Right cardiac atrium (tissue), 5 donors: ENCODE results near the gene NOXRED1. TPM values are rescaled to one million over a fixed set of nuclear protein-coding genes. Genes with fewer than 3 reads are reported as not detected.
A peak's percentile ranks its signal among the peaks of the same experiment; 100 is the strongest.

Source experiments
- ATAC-seq, 2 donors: fragments of 200-7000 bp; cut with Tn5 transposase; one replicate each; pipeline versions ENCODE4 v1.8.0 to v1.9.1; 2020; ENCODE audit warnings: moderate library complexity in 2 of 2, mild to moderate bottlenecking in 1 of 2
- DNase-seq, 3 donors: peaks; one replicate each; pipeline ENCODE4 v3.0.0-alpha.2; 2020
- H3K27ac ChIP-seq: one replicate; pipeline ENCODE4 v1.5.1; 2013; ENCODE audit warnings: mild to moderate bottlenecking, low read length, control low read depth, moderate library complexity
- H3K27me3 ChIP-seq: one replicate; pipeline ENCODE4 v1.6.1; 2013; ENCODE audit not compliant: control insufficient read depth, insufficient read depth
- H3K4me1 ChIP-seq: one replicate; pipeline ENCODE4 v1.6.1; 2013; ENCODE audit warnings: low read length; ENCODE audit not compliant: control insufficient read depth, insufficient read depth
- H3K4me3 ChIP-seq: one replicate; pipeline ENCODE4 v1.5.1; 2013; ENCODE audit warnings: low read length, control low read depth
- H3K9me3 ChIP-seq: one replicate; pipeline ENCODE4 v1.6.1; 2013; ENCODE audit warnings: low read length; ENCODE audit not compliant: control insufficient read depth
- WGBS: extraction: QIAGEN DNeasy Blood & Tissue Kit; methylation state at CpG from one replicate; pipeline ENCODE4 v1.1.7; 2013; 5-methylcytosine and 5-hydroxymethylcytosine counted together
- intact Hi-C, 4 donors: fragments of 100-400 bp; cut with DNase I; formaldehyde crosslinking; loops; one replicate each; pipeline versions ENCODE4 v1.11.0 to v1.14.0; 2022 to 2023
- polyA plus RNA-seq: library from polyadenylated mRNA; stranded (reverse); fragments of 200-250 nt; gene quantifications from one replicate; pipeline ENCODE4 v1.2.3, GENCODE V29; 2013
- total RNA-seq, 4 donors: library from RNA; stranded (reverse); fragmentation: NEBNext Ultra II Directional; extraction: Animal tissue kit (Norgen Biotek cat#: 25700); gene quantifications; one replicate each; pipeline ENCODE4 v1.2.1, GENCODE V29; 2021
- donor health status: healthy with polysubstance abuse.
- donor health status: DM: no; HTN: yes; CAD: no.
- donor health status: DM: no; HTN: no; CAD: no.
- donor health status: DM: no; HTN: yes; CAD: no; lungs with severe emphysema.
- donor health status: DM: yes; HTN: yes; CAD: no.

NOXRED1 gene
- total and polyA plus RNA-seq, 5 donors, result 0.09 to 0.31 (median 0.24) TPM; not detected in 2

DNA sequence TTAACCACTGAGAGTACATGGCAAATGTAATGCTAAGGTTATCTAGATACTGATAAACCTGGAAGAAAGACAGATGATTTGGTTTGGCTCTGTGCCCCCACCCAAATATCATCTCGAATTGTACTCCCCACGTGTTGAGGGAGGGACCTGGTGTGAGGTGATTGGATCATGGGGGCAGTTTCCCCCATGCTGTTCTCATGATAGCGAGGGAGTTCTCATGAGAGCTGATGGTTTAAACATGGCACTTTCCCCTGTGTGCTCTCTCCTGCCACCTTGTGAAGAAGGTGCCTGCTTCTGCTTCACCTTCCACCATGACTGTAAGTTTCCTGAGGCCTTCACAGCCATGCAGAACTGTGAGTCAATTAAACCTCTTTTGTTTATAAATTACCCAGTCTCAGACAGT lies 14.2 kb downstream of the NOXRED1 start:
- Histone ChIP-seq H3K27me3 (no peaks in the 10 kb centered on the region), H3K27ac (no peak overlapping the region), H3K9me3 (no peaks in the 10 kb centered on the region), H3K4me1 (no peaks in the 10 kb centered on the region), H3K4me3 (no peak overlapping the region)
- WGBS, result 30% methylated on average over 3 of the region's 3 CpGs
- DNase-seq, result no peak
- intact Hi-C loops, result no loop called here
- no peak for ATAC-seq

DNA sequence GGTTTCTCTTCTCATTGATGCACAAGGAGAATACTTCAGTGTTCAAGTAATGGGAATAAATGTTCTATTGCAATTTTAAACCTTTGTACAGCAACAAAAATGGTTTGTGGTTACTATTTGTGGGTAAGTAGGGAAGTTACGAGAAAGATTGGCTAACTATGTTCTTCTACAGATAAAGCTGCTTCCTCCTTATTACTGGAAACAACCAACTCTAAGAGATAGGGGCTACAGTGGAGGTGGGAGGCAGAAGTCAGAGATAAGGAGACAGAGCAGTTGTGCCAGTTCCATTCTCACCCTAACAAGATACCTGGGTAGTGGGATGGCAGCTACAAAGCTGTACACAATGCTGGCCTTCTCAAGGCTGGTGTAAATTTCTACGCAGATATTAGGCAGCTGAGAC lies 16.2 kb downstream of the NOXRED1 start:
- H3K27ac ChIP-seq, result no peak overlapping the region
- ATAC-seq, result peak; percentile 43 to 48
- H3K9me3 ChIP-seq, result no peaks in the 10 kb centered on the region
- no peaks in the 10 kb centered on the region for H3K4me1 ChIP-seq
- intact Hi-C loops, result no loop called here
- WGBS, result 61% methylated on average over 2 of the region's 2 CpGs
- DNase-seq, result no peak
- H3K4me3 ChIP-seq, result no peak overlapping the region
- H3K27me3 ChIP-seq, result no peaks in the 10 kb centered on the region

- no peak overlapping the region for H3K4me3 ChIP-seq
- no peak overlapping the region for H3K27ac ChIP-seq
- ATAC-seq (peak; percentile 51 to 62), DNase-seq (no peak)
- no peaks in the 10 kb centered on the region for H3K4me1 ChIP-seq
- intact Hi-C loops, result no loop called here
- H3K9me3 ChIP-seq, result no peaks in the 10 kb centered on the region
- no peaks in the 10 kb centered on the region for H3K27me3 ChIP-seq
- WGBS, result 31% methylated on average over 6 of the region's 6 CpGs
These were observed 16.6 kb downstream of the NOXRED1 start for GRCh38 chr14:77406718-77407117.

DNA sequence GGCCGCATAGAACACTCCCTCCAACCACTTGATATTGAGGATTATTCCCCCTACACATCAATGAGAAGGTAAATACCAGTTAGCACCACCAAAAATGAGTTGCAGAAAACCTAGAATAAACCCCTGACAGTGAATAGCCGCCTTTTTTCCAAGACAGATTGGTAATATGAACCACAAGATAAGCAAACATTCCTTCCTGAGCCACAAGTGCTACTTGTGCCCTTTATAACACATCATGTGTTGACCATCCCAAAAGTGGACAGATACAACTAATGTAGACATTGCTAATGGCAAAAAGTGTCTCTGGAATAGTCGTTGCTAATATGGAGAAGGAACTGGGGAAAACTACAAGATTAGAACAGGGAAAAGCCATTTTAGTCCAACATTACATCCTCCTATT lies 17.2 kb downstream of the NOXRED1 start:
- Histone ChIP-seq H3K4me1 (no peaks in the 10 kb centered on the region), H3K9me3 (no peaks in the 10 kb centered on the region), H3K4me3 (no peak overlapping the region), H3K27ac (no peak overlapping the region), H3K27me3 (no peaks in the 10 kb centered on the region)
- WGBS, result 48% methylated on average over 3 of the region's 3 CpGs
- intact Hi-C loops, result no loop called here
- DNase-seq (no peak), ATAC-seq (no peak)

DNA sequence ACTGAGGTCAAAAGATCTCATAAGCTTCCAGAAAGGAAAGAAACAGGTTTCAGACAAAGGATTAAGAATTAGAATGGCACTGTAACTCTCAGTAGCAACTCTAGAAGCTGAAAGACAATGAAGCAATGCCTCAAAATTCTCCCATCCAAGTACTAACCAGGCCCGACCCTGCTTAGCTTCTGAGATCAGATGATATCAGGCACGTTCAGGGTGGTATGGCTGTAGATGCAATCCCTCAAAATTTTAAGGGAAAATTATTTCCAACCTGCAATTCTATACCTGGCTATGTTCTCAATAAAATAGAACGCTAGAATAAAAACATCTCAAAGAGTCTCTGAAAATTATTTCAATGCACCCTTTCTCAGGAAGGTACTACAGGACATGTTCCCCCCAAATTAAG lies 19.6 kb downstream of the NOXRED1 start:
- Histone ChIP-seq H3K9me3 (no peaks in the 10 kb centered on the region), H3K27ac (no peak overlapping the region), H3K27me3 (no peaks in the 10 kb centered on the region), H3K4me3 (no peak overlapping the region), H3K4me1 (no peaks in the 10 kb centered on the region)
- ATAC-seq, result no peak
- WGBS, result 89% methylated on average over 3 of the region's 3 CpGs
- no peak for DNase-seq
- intact Hi-C loops, result no loop called here

- intact Hi-C loops, result no loop called here
- DNase-seq, result no peak
These were observed 23.1 kb downstream of the NOXRED1 start for GRCh38 chr14:77400216-77400615.

DNA sequence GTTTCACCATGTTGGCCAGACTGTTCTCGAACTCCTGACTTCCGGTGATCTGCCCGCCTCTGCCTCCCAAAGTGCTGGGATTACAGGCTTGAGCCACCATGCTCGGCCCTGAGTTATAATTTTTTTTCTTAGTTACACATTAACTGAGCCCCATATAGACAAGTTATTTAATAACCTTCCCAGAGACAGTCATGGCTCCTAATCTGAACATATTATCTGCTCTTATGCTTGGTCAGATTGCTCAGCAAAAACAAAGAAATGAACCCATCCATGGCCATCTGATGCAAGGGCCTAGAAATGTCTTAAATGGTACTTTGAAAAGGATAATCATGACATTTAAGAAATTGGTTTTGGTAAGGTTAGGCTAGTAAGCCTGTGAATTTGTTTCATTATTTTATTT lies 33.1 kb downstream of the NOXRED1 start:
- H3K27ac ChIP-seq, result no peak overlapping the region
- H3K4me3 ChIP-seq, result no peak overlapping the region
- no peak for ATAC-seq
- no peak for DNase-seq
- intact Hi-C loops, result no loop called here
- no peaks in the 10 kb centered on the region for H3K9me3 ChIP-seq
- no peaks in the 10 kb centered on the region for H3K27me3 ChIP-seq
- no peaks in the 10 kb centered on the region for H3K4me1 ChIP-seq
- WGBS, result 93% methylated on average over 4 of the region's 4 CpGs

More at GRCh38 chr14:77400216-77400615, 23.1 kb downstream of the NOXRED1 start:
- no peaks in the 10 kb centered on the region for H3K27me3 ChIP-seq
- WGBS, result 79% methylated on average over 6 of the region's 6 CpGs
- no peak for ATAC-seq
- no peak overlapping the region for H3K27ac ChIP-seq
- no peaks in the 10 kb centered on the region for H3K9me3 ChIP-seq
- no peak overlapping the region for H3K4me3 ChIP-seq
- H3K4me1 ChIP-seq, result no peaks in the 10 kb centered on the region

- H3K27me3 ChIP-seq, result no peaks in the 10 kb centered on the region
- H3K27ac ChIP-seq, result no peak overlapping the region
- H3K4me3 ChIP-seq, result no peak overlapping the region
- intact Hi-C loops, result no loop called here
- H3K9me3 ChIP-seq, result no peaks in the 10 kb centered on the region
- 88% methylated on average over 6 of the region's 6 CpGs for WGBS
- DNase-seq (no peak), ATAC-seq (no peak)
- H3K4me1 ChIP-seq, result peaks cover 4% of the 10 kb centered on the region
These were observed 44.6 kb downstream of the NOXRED1 start for GRCh38 chr14:77378701-77379100.

- H3K9me3 ChIP-seq, result no peaks in the 10 kb centered on the region
- intact Hi-C loops, result no loop called here
- ATAC-seq (no peak), DNase-seq (no peak)
- no peaks in the 10 kb centered on the region for H3K27me3 ChIP-seq
- WGBS, result 14% methylated on average over 10 of the region's 10 CpGs
- H3K4me1 ChIP-seq, result peaks cover 4% of the 10 kb centered on the region
- peak overlapping the region; percentile 76 for H3K4me3 ChIP-seq
- no peak overlapping the region for H3K27ac ChIP-seq
These were observed 45.9 kb downstream of the NOXRED1 start for GRCh38 chr14:77377502-77377844.

DNA sequence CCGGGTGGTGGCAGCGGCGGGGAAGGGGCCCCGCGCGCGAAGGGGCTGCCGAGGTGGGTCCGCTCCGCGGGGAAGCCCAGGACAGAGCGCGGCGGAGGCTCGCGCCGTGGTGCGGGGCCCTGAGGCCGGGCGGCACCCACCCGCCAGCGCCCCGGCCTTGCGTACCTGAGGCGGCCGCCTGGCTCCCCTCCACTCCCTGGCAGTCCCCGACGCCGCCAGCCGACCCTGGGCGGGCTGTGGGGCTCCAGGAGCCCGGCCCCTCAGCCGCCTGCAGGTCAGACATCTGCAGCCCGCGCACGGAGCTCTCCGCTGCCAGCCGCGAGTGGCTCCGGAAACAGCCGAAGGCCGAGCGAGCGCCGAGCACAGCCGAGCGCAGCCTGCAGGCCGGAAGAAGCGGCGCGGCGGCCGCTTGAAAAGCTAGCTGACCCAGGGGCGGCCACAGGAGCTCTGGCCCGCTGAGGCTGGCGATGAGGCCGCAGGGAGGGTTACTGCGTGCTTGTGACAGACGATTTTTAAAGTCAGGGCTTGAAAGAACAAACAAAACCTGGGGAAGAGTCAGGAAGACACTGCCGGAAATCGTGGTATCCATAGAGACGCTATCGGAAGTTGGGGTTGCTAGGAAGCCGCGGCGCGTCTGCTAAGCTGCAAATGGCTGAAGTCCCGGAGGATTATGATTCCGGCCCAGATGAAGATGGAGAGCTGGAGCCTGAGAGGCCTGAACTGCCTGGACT lies 46.4 kb downstream of the NOXRED1 start, which contains the start of the genes SAMD15 and TMED8:
TSS of gene SAMD15 (plus strand) at position 609 of the 731 bp plus-strand sequence. CDS start at position 649, 40 bp downstream.
TSS of gene TMED8 (minus strand) at position 324 of the 731 bp plus-strand sequence. CDS start at position 283, 41 bp downstream.
- H3K4me3 ChIP-seq, result peak within 1 kb of the TSS; percentile 76
- ATAC-seq (peak; percentile 98 to 99), DNase-seq (peak; percentile 87 to 95 (median 95))
- H3K27ac ChIP-seq, result peak within 1 kb of the TSS; percentile 77
- no peaks in the 10 kb centered on the region for H3K9me3 ChIP-seq
- under 1% methylated on average over 69 of the region's 69 CpGs for WGBS
- intact Hi-C loops, result no loop called here
- peaks cover 4% of the 10 kb centered on the region for H3K4me1 ChIP-seq
- no peaks in the 10 kb centered on the region for H3K27me3 ChIP-seq

GRCh38 chr14:77375973-77376770 lies 47.2 kb downstream of the NOXRED1 start:
- ATAC-seq (peak in 1 of 2 donors; percentile 11), DNase-seq (peak; percentile 28 to 69 (median 64))
- WGBS, result 13% methylated on average over 24 of the region's 24 CpGs
- Histone ChIP-seq H3K4me3 (peak overlapping the region; percentile 76), H3K4me1 (peaks cover 4% of the 10 kb centered on the region), H3K9me3 (no peaks in the 10 kb centered on the region), H3K27me3 (no peaks in the 10 kb centered on the region), H3K27ac (peak overlapping the region; percentile 77)
- intact Hi-C loops, result no loop called here
